SK-N-SH (cell line): ENCODE measurements around the gene SCN8A. TPM values are rescaled to one million over a fixed set of nuclear protein-coding genes. Genes with fewer than 3 reads are reported as not detected.

Source experiments
- CTCF ChIA-PET: fragments of 300-600, 350-600 bp; formaldehyde crosslinking; extraction: SDS; loops from one replicate; lab custom pipeline; 2021; lab: Yijun Ruan, JAX
- POLR2A ChIA-PET: fragments of 350-600 bp; sonication (Branson Sonifier 250); formaldehyde crosslinking; extraction: SDS; loops from one replicate; lab custom pipeline; 2020; ENCODE audit warnings: antibody characterized with exemption, inconsistent platforms; lab: Yijun Ruan, JAX
- DNase-seq: peaks from one replicate; pipeline ENCODE4 v3.0.0; 2012
- H2AFZ ChIP-seq: fragments of 200-600 bp; sonication (generic); 2 replicates; pipeline ENCODE4 v1.8.1; 2016; ENCODE audit warnings: antibody characterized with exemption, mild to moderate bottlenecking, low read depth
- H3F3A ChIP-seq: fragments of 200-600 bp; sonication (generic); replicated peaks from 2 replicates; pipeline ENCODE3; 2016; ENCODE audit warnings: antibody characterized with exemption, mild to moderate bottlenecking; ENCODE audit not compliant: insufficient read depth
- H3K27ac ChIP-seq, 2 experiments: fragments of 200-500 bp in 1 of 2; fragments of 200-600 bp in 1 of 2; sonication (Bioruptor generic) in 1 of 2; sonication (generic), shearing (Covaris generic) in 1 of 2; 2 replicates each; pipeline versions ENCODE4 v1.5.1 to v1.6.1; 2014 to 2016; ENCODE audit warnings: low read depth in 2 of 2, inconsistent platforms in 1 of 2, low read length in 1 of 2, mild to moderate bottlenecking in 1 of 2, mixed read lengths in 1 of 2
- H3K27me3 ChIP-seq: fragments of 200-600 bp; sonication (generic), shearing (Covaris generic); 2 replicates; pipeline ENCODE4 v1.6.1; 2016; ENCODE audit warnings: mixed run types; ENCODE audit not compliant: insufficient read depth
- H3K36me3 ChIP-seq, 2 experiments: fragments of 200-500 bp in 1 of 2; fragments of 200-600 bp in 1 of 2; sonication (Bioruptor generic) in 1 of 2; sonication (generic) in 1 of 2; replicated peaks in 1 of 2; 2 replicates each; pipeline versions ENCODE3 to v1.5.1; 2014 to 2016; ENCODE audit warnings: low read length in 1 of 2, mild to moderate bottlenecking in 1 of 2; ENCODE audit not compliant: insufficient read depth in 2 of 2, control insufficient read depth in 1 of 2
- H3K4me1 ChIP-seq, 2 experiments: fragments of 200-500 bp in 1 of 2; fragments of 200-600 bp in 1 of 2; sonication (Bioruptor generic) in 1 of 2; sonication (generic), shearing (Covaris generic) in 1 of 2; 2 replicates each; pipeline versions ENCODE4 v1.5.1 to v1.6.1; 2014 to 2016; ENCODE audit warnings: low read depth in 1 of 2, low read length in 1 of 2, mixed run types in 1 of 2; ENCODE audit not compliant: insufficient read depth in 2 of 2, control insufficient read depth in 1 of 2
- H3K4me2 ChIP-seq: fragments of 200-600 bp; sonication (generic), shearing (Covaris generic); 2 replicates; pipeline ENCODE4 v1.6.1; 2017; ENCODE audit warnings: mixed run types
- H3K4me3 ChIP-seq, 2 experiments: fragments of 200-500 bp in 1 of 2; fragments of 200-600 bp in 1 of 2; sonication (Bioruptor generic) in 1 of 2; sonication (generic), shearing (Covaris generic) in 1 of 2; 2 replicates each; pipeline versions ENCODE4 v1.5.1 to v1.8.1; 2014 to 2016; ENCODE audit warnings: low read depth in 2 of 2, inconsistent platforms in 1 of 2, low read length in 1 of 2, mild to moderate bottlenecking in 1 of 2, mixed read lengths in 1 of 2, moderate library complexity in 1 of 2
- H3K79me2 ChIP-seq: fragments of 200-600 bp; sonication (generic); 2 replicates; pipeline ENCODE4 v1.8.1; 2017; ENCODE audit warnings: mild to moderate bottlenecking; ENCODE audit not compliant: insufficient read depth
- H3K9ac ChIP-seq: fragments of 200-600 bp; sonication (generic); 2 replicates; pipeline ENCODE4 v1.6.1; 2017; ENCODE audit warnings: mixed run types
- H3K9me2 ChIP-seq: fragments of 200-600 bp; sonication (generic); 2 replicates; pipeline ENCODE4 v1.6.1; 2017; ENCODE audit warnings: mixed run types
- H3K9me3 ChIP-seq: fragments of 200-600 bp; sonication (generic); 2 replicates; pipeline ENCODE4 v1.6.1; 2017; ENCODE audit warnings: mixed run types, mild to moderate bottlenecking, moderate library complexity
- H4K20me1 ChIP-seq: fragments of 200-600 bp; sonication (generic); 2 replicates; pipeline ENCODE4 v1.6.1; 2017; ENCODE audit warnings: mild to moderate bottlenecking, mixed run types; ENCODE audit not compliant: insufficient read depth
- ELF1 ChIP-seq: IDR thresholded peaks from 2 replicates; pipeline ENCODE4 v1.4.0; 2012
- EZH2phosphoT487 ChIP-seq: fragments of 200-600 bp; sonication (generic); IDR thresholded peaks from 2 replicates; pipeline ENCODE4 v1.6.1; 2017; ENCODE audit warnings: low read depth, mixed run types, mild to moderate bottlenecking, antibody characterized with exemption, moderate library complexity, borderline replicate concordance
- FOSL2 ChIP-seq: IDR thresholded peaks from 2 replicates; pipeline ENCODE4 v1.4.0; 2012; ENCODE audit warnings: low read depth, mild to moderate bottlenecking, moderate library complexity, borderline replicate concordance
- IRF3 ChIP-seq: fragments of 150-350 bp; IDR thresholded peaks from 2 replicates; pipeline ENCODE4 v1.6.1; 2016; ENCODE audit warnings: mild to moderate bottlenecking, low read depth, low read length
- JUND ChIP-seq: IDR thresholded peaks from 2 replicates; pipeline ENCODE4 v1.4.0; 2012
- NRF1 ChIP-seq: IDR thresholded peaks from 2 replicates; pipeline ENCODE4 v1.6.1; 2012; ENCODE audit warnings: low read depth, mild to moderate bottlenecking, low read length
- RXRA ChIP-seq: IDR thresholded peaks from 2 replicates; pipeline ENCODE4 v1.4.0; 2012; ENCODE audit warnings: low read depth, mild to moderate bottlenecking, borderline replicate concordance
- TCF12 ChIP-seq: IDR thresholded peaks from 2 replicates; pipeline ENCODE4 v1.4.0; 2012
- YY1 ChIP-seq: IDR thresholded peaks from 2 replicates; pipeline ENCODE4 v1.4.0; 2012; ENCODE audit warnings: low read depth, mild to moderate bottlenecking
- ZBTB33 ChIP-seq: IDR thresholded peaks from 2 replicates; pipeline ENCODE4 v1.4.0; 2012; ENCODE audit warnings: low read depth, borderline replicate concordance
- WGBS: methylation state at CpG from one replicate; pipeline ENCODE4 v1.1.6; 2017; ENCODE audit warnings: low lambda C conversion rate; 5-methylcytosine and 5-hydroxymethylcytosine counted together
- polyA plus RNA-seq, 3 experiments: library from polyadenylated mRNA; depleted of rRNA; stranded (reverse); fragments of >200 nt; gene quantifications; 2 replicates each; pipeline ENCODE4 v1.2.3, GENCODE V29; 2012

The SCN8A gene
- polyA plus RNA-seq, 1 of the 3 experiments (the other 2 are of a cell fraction): 7.1 TPM

GRCh38 chr12:51792417-51792816 is 201.4 kb downstream of the SCN8A start:
- TF ChIP-seq FOSL2 (no peak), EZH2phosphoT487 (no peak), JUND (no peak), TCF12 (no peak), NRF1 (no peak), RXRA (no peak), YY1 (no peak), IRF3 (no peak), ELF1 (no peak), ZBTB33 (no peak)
- Histone ChIP-seq H3K9me2 (no peaks in the 10 kb centered on the region), H3K4me2 (no peak overlapping the region), H3K27me3 (no peaks in the 10 kb centered on the region), H3K9ac (no peak overlapping the region), H3K4me3 (no peak overlapping the region), H3K27ac (no peak overlapping the region), H3F3A (no peaks in the 10 kb centered on the region), H4K20me1 (no peaks in the 10 kb centered on the region), H3K79me2 (no peaks in the 10 kb centered on the region), H3K4me1 (peaks cover 0 to 5% of the 10 kb centered on the region in 2 experiments; a peak in 2 of 4 replicates), H2AFZ (no peak overlapping the region), H3K9me3 (no peaks in the 10 kb centered on the region), H3K36me3 (peaks cover 38 to 45% of the 10 kb centered on the region in 2 experiments)
- WGBS: 96% methylated on average over 5 of the region's 5 CpGs
- POLR2A ChIA-PET: interaction anchor here (0.7 kb wide), 1 partner anchor 214 kb away, joined by 3 read pairs; no protein-coding TSS in a partner anchor
- CTCF ChIA-PET: interaction anchor here (0.7 to 1.6 kb wide), 3 partner anchors 11 to 277 kb away, joined by 3 to 4 read pairs (median 3); a partner anchor contains a TSS
- no peak for DNase-seq

- H3K79me2 ChIP-seq: no peaks in the 10 kb centered on the region
- no peak overlapping the region for H3K4me2 ChIP-seq
- H3K9ac ChIP-seq: no peak overlapping the region
- no peak overlapping the region for H3K27ac ChIP-seq
- no peaks in the 10 kb centered on the region for H3K9me3 ChIP-seq
- no peak overlapping the region for H2AFZ ChIP-seq
- POLR2A ChIA-PET: no interaction called here
- DNase-seq: no peak
- no peaks in the 10 kb centered on the region for H3K27me3 ChIP-seq
- TF ChIP-seq FOSL2: peak; percentile 51; the same call in 1 of the 2 replicates
- TF ChIP-seq JUND: 0 out of 2 replicates have a peak, but pooled peaks have one; percentile 19
- TF ChIP-seq EZH2phosphoT487: no peak
- no peak for TF ChIP-seq NRF1
- TF ChIP-seq, all 33 proteins: peak for 2
- no peaks in the 10 kb centered on the region for H4K20me1 ChIP-seq
- WGBS: 97% methylated on average over 1 of the region's 1 CpG
- H3K4me1 ChIP-seq: peaks cover 0 to 5% of the 10 kb centered on the region in 2 experiments; a peak in 2 of 4 replicates
- H3F3A ChIP-seq: no peaks in the 10 kb centered on the region
- no peak overlapping the region for H3K4me3 ChIP-seq
- no peaks in the 10 kb centered on the region for H3K9me2 ChIP-seq
- CTCF ChIA-PET: no interaction called here
- peaks cover 38 to 47% of the 10 kb centered on the region in 2 experiments for H3K36me3 ChIP-seq
Measured at GRCh38 chr12:51793201-51793600, 202.2 kb downstream of the SCN8A start.
